ENCODE measurements around the gene GPR62. TPM values are rescaled to one million over a fixed set of nuclear protein-coding genes. Genes with fewer than 3 reads are reported as not detected.

GPR62 gene
- total RNA-seq, 2 donors from 2014 or later: not detected

DNA sequence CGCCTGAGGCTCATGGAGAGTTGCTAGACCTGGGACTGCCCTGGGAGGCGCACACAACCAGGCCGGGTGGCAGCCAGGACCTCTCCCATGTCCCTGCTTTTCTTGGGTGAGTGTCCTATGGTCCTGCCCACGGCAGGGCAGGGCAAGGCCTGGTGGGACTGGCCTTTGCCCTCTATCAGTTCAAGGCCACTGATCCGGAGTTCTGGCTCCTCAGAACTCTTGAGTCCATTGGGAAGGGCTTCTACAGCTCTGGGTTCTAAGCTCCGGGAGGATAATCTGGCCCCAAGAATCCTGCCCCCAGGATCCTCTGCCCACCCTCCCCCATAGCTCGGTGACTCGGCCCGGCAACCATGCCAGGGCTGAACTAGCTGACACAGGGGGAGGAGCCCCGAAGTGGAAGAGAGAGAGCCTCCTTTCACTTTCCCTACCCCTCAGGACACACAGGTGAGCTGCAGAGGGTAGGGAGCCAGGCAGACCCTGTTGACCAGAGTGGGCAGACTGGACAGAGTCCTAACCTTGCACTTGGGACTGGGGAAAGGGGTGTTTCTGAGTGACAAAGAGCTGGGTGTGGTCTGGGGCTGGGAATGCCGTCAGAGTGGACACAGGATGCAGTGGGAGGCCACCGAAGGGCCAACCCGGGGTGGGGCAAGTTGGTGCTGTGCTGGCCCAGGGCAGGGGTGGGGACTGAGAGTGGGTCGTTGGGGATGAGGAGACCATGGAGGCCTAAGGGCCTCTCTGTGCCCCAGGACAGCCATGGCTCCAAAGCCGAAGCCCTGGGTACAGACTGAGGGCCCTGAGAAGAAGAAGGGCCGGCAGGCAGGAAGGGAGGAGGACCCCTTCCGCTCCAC is 12.4 kb upstream of the GPR62 start:
- DNase-seq (peak; percentile 34 to 51 (median 44)), ATAC-seq (no peak)
- intact Hi-C loops (cut with DNase I): loop anchor here (10.0 kb wide), 1 partner anchor 52 kb away; the partner anchor contains the start of gene RPL29
- Histone ChIP-seq H3K4me3 (no peak overlapping the region), H3K27ac (peak overlapping the region; percentile 71 to 86 (median 84)), H3K36me3 (replicated peaks in 1 of 2; ENCODE audit: insufficient read depth in 1 of 2, low read depth in 2 of 2) (peaks cover 0 to under 1% of the 10 kb centered on the region in 2 donors), H3K4me1 (peaks cover 30% of the 10 kb centered on the region), H3K9me3 (no peaks in the 10 kb centered on the region), H3K27me3 (no peaks in the 10 kb centered on the region)
- TF ChIP-seq CTCF (IDR thresholded peaks at IDR 0.05) (no peak), POLR2A (IDR thresholded peaks at IDR 0.05) (peak in 1 of 3 donors; percentile 4)
- WGBS, 2 donors: 45 to 46% methylated on average over 14 to 16 of the region's 17 CpGs

GRCh38 chr3:51943451-51944391 is 11.5 kb upstream of the GPR62 start:
- H3K36me3 ChIP-seq (replicated peaks in 1 of 2; ENCODE audit: insufficient read depth in 1 of 2, low read depth in 2 of 2): no peaks in the 10 kb centered on the region
- DNase-seq (peak in 2 of 4 donors; percentile 8 to 13), ATAC-seq (no peak)
- H3K9me3 ChIP-seq: no peaks in the 10 kb centered on the region
- H3K4me1 ChIP-seq: peaks cover 30% of the 10 kb centered on the region
- no peak overlapping the region for H3K4me3 ChIP-seq
- TF ChIP-seq POLR2A (IDR thresholded peaks at IDR 0.05): no peak
- no peak for TF ChIP-seq CTCF (IDR thresholded peaks at IDR 0.05)
- 88 to 92% methylated on average over 12 to 19 of the region's 21 CpGs for WGBS, 2 donors
- no peak overlapping the region for H3K27ac ChIP-seq
- H3K27me3 ChIP-seq: no peaks in the 10 kb centered on the region
- intact Hi-C loops (cut with DNase I): loop anchor here (10.0 kb wide), 1 partner anchor 51 kb away; the partner anchor contains the start of gene RPL29

DNA sequence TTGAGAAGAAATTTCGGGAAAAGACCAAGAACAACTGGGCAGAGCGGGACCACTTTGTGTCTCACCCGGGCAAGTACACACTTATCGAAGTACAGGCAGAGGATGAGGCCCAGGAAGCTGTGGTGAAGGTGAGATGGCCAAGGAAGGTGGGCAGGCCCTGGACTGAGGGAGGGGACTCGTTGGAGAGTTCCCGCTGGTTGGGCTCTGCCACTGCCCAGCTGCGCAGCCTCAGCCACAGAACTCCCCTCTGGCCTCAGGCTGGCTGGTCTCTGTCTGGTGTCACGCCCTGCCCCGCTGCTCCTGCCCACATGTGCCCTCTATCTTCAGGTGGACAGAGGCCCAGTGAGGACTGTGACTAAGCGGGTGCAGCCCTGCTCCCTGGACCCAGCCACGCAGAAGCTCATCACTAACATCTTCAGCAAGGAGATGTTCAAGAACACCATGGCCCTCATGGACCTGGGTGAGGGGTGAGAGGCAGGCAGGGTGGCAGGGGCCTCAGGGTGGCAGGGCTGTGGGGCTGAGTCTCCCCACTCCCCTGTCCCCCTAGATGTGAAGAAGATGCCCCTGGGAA is 10.6 kb upstream of the GPR62 start:
- WGBS, 2 donors: 82 to 89% methylated on average over 6 to 11 of the region's 11 CpGs
- Histone ChIP-seq H3K36me3 (replicated peaks in 1 of 2; ENCODE audit: insufficient read depth in 1 of 2, low read depth in 2 of 2) (no peaks in the 10 kb centered on the region), H3K27me3 (no peaks in the 10 kb centered on the region), H3K27ac (no peak overlapping the region), H3K4me1 (peaks cover 30% of the 10 kb centered on the region), H3K9me3 (no peaks in the 10 kb centered on the region), H3K4me3 (no peak overlapping the region)
- intact Hi-C loops (cut with DNase I): loop anchor here (10.0 kb wide), 1 partner anchor 50 kb away; the partner anchor contains the start of gene RPL29
- TF ChIP-seq POLR2A (IDR thresholded peaks at IDR 0.05) (no peak), CTCF (IDR thresholded peaks at IDR 0.05) (no peak)
- peak in 1 of 4 donors; percentile 7 for DNase-seq
- ATAC-seq: no peak

DNA sequence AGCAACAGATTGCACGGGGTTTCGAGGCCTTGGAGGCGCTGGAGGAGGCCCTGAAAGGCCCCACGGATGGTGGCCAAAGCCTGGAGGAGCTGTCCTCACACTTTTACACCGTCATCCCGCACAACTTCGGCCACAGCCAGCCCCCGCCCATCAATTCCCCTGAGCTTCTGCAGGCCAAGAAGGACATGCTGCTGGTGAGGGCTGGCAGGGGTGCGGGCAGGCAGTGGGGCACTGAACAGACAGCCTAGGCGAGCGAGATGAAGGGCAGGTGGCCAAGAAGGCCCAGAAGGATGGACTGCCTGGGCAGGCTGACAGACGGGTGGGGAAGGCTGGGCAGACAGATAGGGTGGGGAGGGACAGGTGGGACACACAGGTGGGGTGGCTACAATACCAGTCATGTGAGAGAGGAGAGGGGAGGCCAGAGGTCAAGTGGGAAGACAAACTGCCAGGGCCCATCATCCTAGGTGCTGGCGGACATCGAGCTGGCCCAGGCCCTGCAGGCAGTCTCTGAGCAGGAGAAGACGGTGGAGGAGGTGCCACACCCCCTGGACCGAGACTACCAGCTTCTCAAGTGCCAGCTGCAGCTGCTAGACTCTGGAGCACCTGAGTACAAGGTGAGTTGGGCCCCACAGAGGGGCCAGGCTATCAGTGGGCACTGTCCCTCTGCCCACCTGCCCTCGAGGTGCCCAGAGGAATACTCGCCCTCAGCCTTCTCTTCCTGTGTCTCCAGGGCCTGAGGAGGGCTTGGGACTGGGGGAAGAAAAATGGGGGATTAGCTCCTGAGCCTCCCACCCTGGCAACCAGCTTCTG is 9.9 kb upstream of the GPR62 start:
- DNase-seq (peak in 1 of 4 donors; percentile 15), ATAC-seq (no peak)
- Histone ChIP-seq H3K4me1 (peaks cover 25% of the 10 kb centered on the region), H3K27ac (no peak overlapping the region), H3K36me3 (replicated peaks in 1 of 2; ENCODE audit: insufficient read depth in 1 of 2, low read depth in 2 of 2) (no peaks in the 10 kb centered on the region), H3K27me3 (no peaks in the 10 kb centered on the region), H3K9me3 (no peaks in the 10 kb centered on the region), H3K4me3 (no peak overlapping the region)
- TF ChIP-seq CTCF (IDR thresholded peaks at IDR 0.05): no peak
- TF ChIP-seq POLR2A (IDR thresholded peaks at IDR 0.05): no peak
- 74 to 89% methylated on average over 13 to 18 of the region's 18 CpGs for WGBS, 2 donors
- intact Hi-C loops (cut with DNase I): loop anchor here (10.0 kb wide), 1 partner anchor 50 kb away; the partner anchor contains the start of gene RPL29
